NCI-H524 (cell line): ENCODE data around the gene CFAP46.
"Not testable (repeated sequence)": the region's sequence is repeated elsewhere in the genome, so short reads cannot be mapped to it uniquely, and the experiment has no call there.

Experiments
- DNase-seq, 2 experiments: peaks; one replicate each; lab custom pipeline; 2025; lab: John Stamatoyannopoulos, UW

The CFAP46 gene

GRCh38 chr10:132806110-132806509, 136.3 kb downstream of the CFAP46 start:
- no peak for DNase-seq

GRCh38 chr10:132805599-132805998, 136.8 kb downstream of the CFAP46 start:
- no peak for DNase-seq

- DNase-seq: no peak
Observed at GRCh38 chr10:132804785-132805426, 137.5 kb downstream of the CFAP46 start.

GRCh38 chr10:132804287-132804686, 138.1 kb downstream of the CFAP46 start:
- DNase-seq: no peak

GRCh38 chr10:132803416-132804210, 138.8 kb downstream of the CFAP46 start:
- no peak for DNase-seq

GRCh38 chr10:132802694-132803320, 139.6 kb downstream of the CFAP46 start:
- no peak for DNase-seq

GRCh38 chr10:132802048-132802447, 140.3 kb downstream of the CFAP46 start:
- no peak for DNase-seq

- DNase-seq: no peak
Observed at GRCh38 chr10:132799865-132800264, 142.5 kb downstream of the CFAP46 start.

- no peak for DNase-seq
Observed at GRCh38 chr10:132798876-132799275, 143.5 kb downstream of the CFAP46 start.

GRCh38 chr10:132798403-132798802, 144.0 kb downstream of the CFAP46 start:
- DNase-seq: no peak

GRCh38 chr10:132797986-132798385, 144.4 kb downstream of the CFAP46 start:
- DNase-seq: not testable (repeated sequence)

- DNase-seq: no peak
Observed at GRCh38 chr10:132796846-132797245, 145.5 kb downstream of the CFAP46 start.

- DNase-seq: peak; percentile 53 to 85
Observed at GRCh38 chr10:132793871-132794849, 148.2 kb downstream of the CFAP46 start.

GRCh38 chr10:132793213-132793612, 149.2 kb downstream of the CFAP46 start:
- DNase-seq: peak in 1 of 2 experiments; percentile 45

- DNase-seq: peak in 1 of 2 experiments; percentile 54
Observed at GRCh38 chr10:132792796-132793195, 149.6 kb downstream of the CFAP46 start.

GRCh38 chr10:132792099-132792498, 150.3 kb downstream of the CFAP46 start:
- not testable (repeated sequence) for DNase-seq

GRCh38 chr10:132790934-132791829, 151.2 kb downstream of the CFAP46 start:
- DNase-seq: no peak

- DNase-seq: no peak
Observed at GRCh38 chr10:132790470-132790869, 151.9 kb downstream of the CFAP46 start.

GRCh38 chr10:132789659-132790148, 152.7 kb downstream of the CFAP46 start:
- no peak for DNase-seq

- DNase-seq: no peak
Observed at GRCh38 chr10:132788831-132789219, 153.5 kb downstream of the CFAP46 start.
